Esophagus (tissue), 2 donors: ENCODE data around the gene WASHC4. TPM values are rescaled to one million over a fixed set of nuclear protein-coding genes. Genes with fewer than 3 reads are reported as not detected.

Experiments used
- H3K27ac ChIP-seq, 2 donors: one replicate each; pipeline ENCODE4 v1.5.1; 2013; ENCODE audit warnings: low read depth in 2 of 2, mild to moderate bottlenecking in 2 of 2, inconsistent platforms in 1 of 2, low read length in 1 of 2, moderate library complexity in 1 of 2
- H3K27me3 ChIP-seq, 2 donors: one replicate each; pipeline ENCODE4 v1.6.1; 2013; ENCODE audit warnings: low read length in 2 of 2, control low read depth in 1 of 2, mild to moderate bottlenecking in 1 of 2; ENCODE audit not compliant: insufficient read depth in 2 of 2, control insufficient read depth in 1 of 2
- H3K36me3 ChIP-seq, 2 donors: one replicate each; pipeline ENCODE4 v1.6.1; 2013; ENCODE audit warnings: low read length in 1 of 2; ENCODE audit not compliant: control insufficient read depth in 2 of 2, insufficient read depth in 2 of 2
- H3K4me1 ChIP-seq, 2 donors: one replicate each; pipeline ENCODE4 v1.6.1; 2013; ENCODE audit warnings: low read length in 1 of 2; ENCODE audit not compliant: control insufficient read depth in 2 of 2, insufficient read depth in 2 of 2
- H3K4me3 ChIP-seq, 2 donors: one replicate each; pipeline ENCODE4 v1.5.1; 2013; ENCODE audit warnings: low read length in 2 of 2, mild to moderate bottlenecking in 2 of 2, low read depth in 1 of 2, moderate library complexity in 1 of 2
- H3K9me3 ChIP-seq, 2 donors: one replicate each; pipeline ENCODE4 v1.6.1; 2013; ENCODE audit warnings: mild to moderate bottlenecking in 2 of 2, low read depth in 1 of 2, low read length in 1 of 2, moderate library complexity in 1 of 2; ENCODE audit not compliant: control insufficient read depth in 2 of 2, insufficient read depth in 1 of 2
- WGBS, 2 donors: extraction: QIAGEN DNeasy Blood & Tissue Kit; methylation state at CpG; one replicate each; pipeline ENCODE4 v1.1.7; 2013; 5-methylcytosine and 5-hydroxymethylcytosine counted together
- polyA plus RNA-seq, 2 donors: library from polyadenylated mRNA; stranded (reverse); fragments of 200-250 nt; gene quantifications; one replicate each; pipeline ENCODE4 v1.2.3, GENCODE V29; 2013
- donor health status: healthy with polysubstance abuse.
- donor health status: Bipolar disorder and iron deficiency.

WASHC4 gene, protein sequence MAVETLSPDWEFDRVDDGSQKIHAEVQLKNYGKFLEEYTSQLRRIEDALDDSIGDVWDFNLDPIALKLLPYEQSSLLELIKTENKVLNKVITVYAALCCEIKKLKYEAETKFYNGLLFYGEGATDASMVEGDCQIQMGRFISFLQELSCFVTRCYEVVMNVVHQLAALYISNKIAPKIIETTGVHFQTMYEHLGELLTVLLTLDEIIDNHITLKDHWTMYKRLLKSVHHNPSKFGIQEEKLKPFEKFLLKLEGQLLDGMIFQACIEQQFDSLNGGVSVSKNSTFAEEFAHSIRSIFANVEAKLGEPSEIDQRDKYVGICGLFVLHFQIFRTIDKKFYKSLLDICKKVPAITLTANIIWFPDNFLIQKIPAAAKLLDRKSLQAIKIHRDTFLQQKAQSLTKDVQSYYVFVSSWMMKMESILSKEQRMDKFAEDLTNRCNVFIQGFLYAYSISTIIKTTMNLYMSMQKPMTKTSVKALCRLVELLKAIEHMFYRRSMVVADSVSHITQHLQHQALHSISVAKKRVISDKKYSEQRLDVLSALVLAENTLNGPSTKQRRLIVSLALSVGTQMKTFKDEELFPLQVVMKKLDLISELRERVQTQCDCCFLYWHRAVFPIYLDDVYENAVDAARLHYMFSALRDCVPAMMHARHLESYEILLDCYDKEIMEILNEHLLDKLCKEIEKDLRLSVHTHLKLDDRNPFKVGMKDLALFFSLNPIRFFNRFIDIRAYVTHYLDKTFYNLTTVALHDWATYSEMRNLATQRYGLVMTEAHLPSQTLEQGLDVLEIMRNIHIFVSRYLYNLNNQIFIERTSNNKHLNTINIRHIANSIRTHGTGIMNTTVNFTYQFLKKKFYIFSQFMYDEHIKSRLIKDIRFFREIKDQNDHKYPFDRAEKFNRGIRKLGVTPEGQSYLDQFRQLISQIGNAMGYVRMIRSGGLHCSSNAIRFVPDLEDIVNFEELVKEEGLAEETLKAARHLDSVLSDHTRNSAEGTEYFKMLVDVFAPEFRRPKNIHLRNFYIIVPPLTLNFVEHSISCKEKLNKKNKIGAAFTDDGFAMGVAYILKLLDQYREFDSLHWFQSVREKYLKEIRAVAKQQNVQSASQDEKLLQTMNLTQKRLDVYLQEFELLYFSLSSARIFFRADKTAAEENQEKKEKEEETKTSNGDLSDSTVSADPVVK
- polyA plus RNA-seq: 10 to 100 TPM in 1 of 2 donors, 1 to 10 TPM in 1; 8.6 to 11.6 TPM

GRCh38 chr12:105107494-105108371 is at the start of gene WASHC4:
TSS of gene WASHC4 (plus strand) at chr12:105107731. CDS start at chr12:105107801, 70 bp downstream.
- Histone ChIP-seq H3K36me3 (no peaks in the 10 kb centered on the region), H3K4me1 (peaks cover 0 to 3% of the 10 kb centered on the region in 2 donors), H3K27me3 (no peaks in the 10 kb centered on the region), H3K9me3 (no peaks in the 10 kb centered on the region), H3K4me3 (peak within 1 kb of the TSS; percentile 77 to 98), H3K27ac (peak within 1 kb of the TSS; percentile 96 to 99)
- WGBS, 2 donors: 0% methylated on average over 70 to 85 of the region's 85 CpGs

- no peak overlapping the region for H3K4me3 ChIP-seq
- no peaks in the 10 kb centered on the region for H3K27me3 ChIP-seq
- peaks cover 0 to 3% of the 10 kb centered on the region in 2 donors for H3K36me3 ChIP-seq
- H3K9me3 ChIP-seq: no peaks in the 10 kb centered on the region
- WGBS, 2 donors: 83 to 88% methylated on average over 5 to 11 of the region's 11 CpGs
- H3K4me1 ChIP-seq: no peaks in the 10 kb centered on the region
- no peak overlapping the region for H3K27ac ChIP-seq
Observed at GRCh38 chr12:105060715-105061378, 46.7 kb upstream of the WASHC4 start.

- Histone ChIP-seq H3K4me1 (no peaks in the 10 kb centered on the region), H3K4me3 (no peak overlapping the region), H3K9me3 (no peaks in the 10 kb centered on the region), H3K36me3 (peaks cover 0 to 3% of the 10 kb centered on the region in 2 donors), H3K27me3 (no peaks in the 10 kb centered on the region), H3K27ac (no peak overlapping the region)
- 77 to 83% methylated on average over 7 of the region's 7 CpGs for WGBS, 2 donors
Observed at GRCh38 chr12:105064564-105065178, 42.9 kb upstream of the WASHC4 start.

- Histone ChIP-seq H3K27me3 (no peaks in the 10 kb centered on the region), H3K4me3 (no peak overlapping the region), H3K9me3 (no peaks in the 10 kb centered on the region), H3K27ac (no peak overlapping the region), H3K4me1 (no peaks in the 10 kb centered on the region), H3K36me3 (peaks cover 0 to 3% of the 10 kb centered on the region in 2 donors)
- WGBS, 2 donors: 67 to 69% methylated on average over 6 of the region's 6 CpGs
Observed at GRCh38 chr12:105067511-105068031, 40.0 kb upstream of the WASHC4 start.

- Histone ChIP-seq H3K27me3 (no peaks in the 10 kb centered on the region), H3K9me3 (no peaks in the 10 kb centered on the region), H3K36me3 (peaks cover 0 to 2% of the 10 kb centered on the region in 2 donors), H3K4me1 (no peaks in the 10 kb centered on the region), H3K27ac (no peak overlapping the region), H3K4me3 (no peak overlapping the region)
- 56 to 76% methylated on average over 4 of the region's 4 CpGs for WGBS, 2 donors
Observed at GRCh38 chr12:105069936-105070702, 37.4 kb upstream of the WASHC4 start.

GRCh38 chr12:105071981-105072380 is 35.5 kb upstream of the WASHC4 start:
- H3K4me3 ChIP-seq: no peak overlapping the region
- 96 to 99% methylated on average over 3 of the region's 3 CpGs for WGBS, 2 donors
- H3K27me3 ChIP-seq: no peaks in the 10 kb centered on the region
- no peaks in the 10 kb centered on the region for H3K36me3 ChIP-seq
- no peak overlapping the region for H3K27ac ChIP-seq
- no peaks in the 10 kb centered on the region for H3K9me3 ChIP-seq
- no peaks in the 10 kb centered on the region for H3K4me1 ChIP-seq

DNA sequence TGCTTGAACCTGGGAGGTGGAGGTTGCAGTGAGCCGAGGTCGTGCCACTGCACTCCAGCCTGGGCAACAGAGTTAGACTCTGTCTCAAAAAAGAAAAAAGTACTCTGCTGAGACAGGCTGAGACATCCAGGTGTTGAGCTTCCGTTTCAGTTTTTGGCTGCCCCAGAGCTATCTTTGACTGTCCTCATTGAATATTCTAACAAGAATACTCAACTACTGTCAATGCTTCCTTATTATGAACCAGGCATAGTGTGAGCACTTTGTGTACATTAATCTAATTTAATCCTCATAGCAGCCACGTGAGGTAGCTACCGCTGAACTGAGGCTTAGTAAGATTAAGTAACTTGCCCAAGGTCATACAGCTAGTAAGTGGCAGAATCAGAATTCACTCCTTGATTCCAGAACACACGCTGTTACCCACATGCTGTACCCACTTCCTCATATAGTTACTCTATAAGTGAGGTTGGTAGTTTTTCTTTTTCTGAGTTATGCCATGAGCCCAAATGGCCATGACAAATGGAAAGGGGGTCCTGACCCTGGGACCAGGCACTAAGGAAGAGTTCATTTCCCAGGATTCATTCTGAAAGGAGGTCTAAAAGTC is 34.5 kb upstream of the WASHC4 start:
- Histone ChIP-seq H3K4me1 (no peaks in the 10 kb centered on the region), H3K27ac (no peak overlapping the region), H3K4me3 (no peak overlapping the region), H3K27me3 (no peaks in the 10 kb centered on the region), H3K36me3 (no peaks in the 10 kb centered on the region), H3K9me3 (no peaks in the 10 kb centered on the region)
- 60 to 69% methylated on average over 6 of the region's 6 CpGs for WGBS, 2 donors
